Measurements from ENCODE around the gene CACYBP.
"Not testable (repeated sequence)": the region's sequence is repeated elsewhere in the genome, so short reads cannot be mapped to it uniquely, and the experiment has no call there.

Gene CACYBP

GRCh38 chr1:175015243-175015642 lies 15.5 kb downstream of the CACYBP start:
- DNase-seq: no peak

- no peak for DNase-seq
These were observed 19.8 kb downstream of the CACYBP start for GRCh38 chr1:175019524-175019923.

GRCh38 chr1:175023043-175023921 lies 23.5 kb downstream of the CACYBP start, which contains the start of gene MRPS14:
Gene MRPS14, minus strand, starts transcription at chr1:175023425. Its CDS starts 17 bp downstream, at chr1:175023408.
- DNase-seq: peak; percentile 98

GRCh38 chr1:175023922-175024242 lies 24.1 kb downstream of the CACYBP start:
- DNase-seq: not testable (repeated sequence)

GRCh38 chr1:175024773-175025172 lies 25.0 kb downstream of the CACYBP start:
- DNase-seq: no peak

GRCh38 chr1:175033953-175034352 lies 34.2 kb downstream of the CACYBP start:
- no peak for DNase-seq

GRCh38 chr1:175034775-175035174 lies 35.0 kb downstream of the CACYBP start:
- DNase-seq: no peak

GRCh38 chr1:175035865-175036264 lies 36.1 kb downstream of the CACYBP start:
- DNase-seq: no peak

GRCh38 chr1:175036476-175036875 lies 36.7 kb downstream of the CACYBP start:
- DNase-seq: no peak

GRCh38 chr1:175037416-175037815 lies 37.7 kb downstream of the CACYBP start:
- DNase-seq: no peak

GRCh38 chr1:175040324-175040879 lies 40.7 kb downstream of the CACYBP start:
- DNase-seq: no peak

- no peak for DNase-seq
These were observed 42.9 kb downstream of the CACYBP start for GRCh38 chr1:175042650-175043049.

- DNase-seq: no peak
These were observed 44.1 kb downstream of the CACYBP start for GRCh38 chr1:175043824-175044223.

- not testable (repeated sequence) for DNase-seq
These were observed 44.8 kb downstream of the CACYBP start for GRCh38 chr1:175044591-175044990.

GRCh38 chr1:175045097-175045496 lies 45.4 kb downstream of the CACYBP start:
- DNase-seq: no peak

GRCh38 chr1:175045519-175045918 lies 45.8 kb downstream of the CACYBP start:
- DNase-seq: no peak

GRCh38 chr1:175050992-175051391 lies 51.2 kb downstream of the CACYBP start:
- no peak for DNase-seq

GRCh38 chr1:175054736-175055135 lies 55.0 kb downstream of the CACYBP start:
- DNase-seq: no peak
